Measurements from ENCODE around the gene NBPF4.

The NBPF4 gene

DNA sequence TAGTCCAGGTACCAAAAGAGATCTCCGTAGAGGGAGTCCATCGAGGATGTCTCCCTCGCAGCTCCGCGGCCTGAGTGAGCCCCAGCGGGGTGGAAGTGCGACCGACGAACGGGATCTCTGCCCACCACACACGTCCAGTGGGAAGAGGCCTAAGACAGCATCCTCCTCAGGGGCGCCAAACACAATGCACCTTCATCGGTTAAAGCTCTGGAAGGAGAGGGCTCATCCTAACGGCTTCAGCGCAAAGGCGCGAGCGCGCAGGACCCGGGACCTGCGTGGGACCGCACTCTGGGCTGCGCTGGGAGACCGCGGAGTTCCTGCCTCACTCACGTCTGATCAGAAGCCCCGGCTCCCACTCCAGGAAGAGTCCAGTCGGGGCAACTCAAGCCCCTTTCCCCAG is 51.3 kb downstream of the NBPF4 start:
- no peak overlapping the region for H3K4me3 ChIP-seq (ENCODE audit: low read depth, low read length)
- DNase-seq: no peak
- H3K9me3 ChIP-seq: no peaks in the 10 kb centered on the region
- peaks cover under 1% of the 10 kb centered on the region for H3K27me3 ChIP-seq
- no peaks in the 10 kb centered on the region for H3K4me1 ChIP-seq
- TF ChIP-seq CTCF (IDR thresholded peaks at IDR 0.05; ENCODE audit: low read depth, low read length): no peak
- no peaks in the 10 kb centered on the region for H3K36me3 ChIP-seq

DNA sequence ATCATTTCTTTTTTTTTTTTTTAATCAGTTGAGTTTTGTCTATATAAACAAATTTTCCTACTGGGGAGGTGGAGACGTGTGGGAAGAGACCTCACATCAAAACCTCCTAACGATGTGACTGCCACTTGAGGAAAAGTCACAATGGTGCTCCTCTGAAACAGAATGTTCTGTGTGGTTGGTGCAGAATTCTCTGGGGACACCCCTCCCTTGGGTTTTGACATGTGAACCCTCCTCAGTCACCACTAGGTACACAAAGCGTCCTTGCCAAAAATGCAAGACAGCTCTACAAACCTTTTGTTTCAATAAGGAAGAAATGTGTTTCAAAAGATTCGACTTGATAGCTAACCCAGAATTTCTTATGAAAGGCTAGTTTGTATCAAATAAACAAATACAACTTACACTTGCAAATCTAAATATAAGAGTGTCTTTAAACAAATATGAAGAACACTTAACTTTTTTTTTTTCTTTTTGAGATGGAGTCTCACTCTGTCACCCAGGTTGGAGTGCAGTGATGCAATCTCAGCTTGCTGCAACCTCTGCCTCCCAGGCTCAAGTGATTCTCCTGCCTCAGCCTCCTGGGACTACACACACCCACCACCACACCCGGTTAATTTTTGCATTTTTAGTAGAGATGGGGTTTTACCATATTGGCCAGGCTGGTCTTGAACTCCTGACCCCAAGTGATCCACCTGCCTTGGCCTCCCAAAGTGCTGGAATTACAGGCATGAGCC is 53.0 kb downstream of the NBPF4 start:
- H3K9me3 ChIP-seq: no peaks in the 10 kb centered on the region

DNA sequence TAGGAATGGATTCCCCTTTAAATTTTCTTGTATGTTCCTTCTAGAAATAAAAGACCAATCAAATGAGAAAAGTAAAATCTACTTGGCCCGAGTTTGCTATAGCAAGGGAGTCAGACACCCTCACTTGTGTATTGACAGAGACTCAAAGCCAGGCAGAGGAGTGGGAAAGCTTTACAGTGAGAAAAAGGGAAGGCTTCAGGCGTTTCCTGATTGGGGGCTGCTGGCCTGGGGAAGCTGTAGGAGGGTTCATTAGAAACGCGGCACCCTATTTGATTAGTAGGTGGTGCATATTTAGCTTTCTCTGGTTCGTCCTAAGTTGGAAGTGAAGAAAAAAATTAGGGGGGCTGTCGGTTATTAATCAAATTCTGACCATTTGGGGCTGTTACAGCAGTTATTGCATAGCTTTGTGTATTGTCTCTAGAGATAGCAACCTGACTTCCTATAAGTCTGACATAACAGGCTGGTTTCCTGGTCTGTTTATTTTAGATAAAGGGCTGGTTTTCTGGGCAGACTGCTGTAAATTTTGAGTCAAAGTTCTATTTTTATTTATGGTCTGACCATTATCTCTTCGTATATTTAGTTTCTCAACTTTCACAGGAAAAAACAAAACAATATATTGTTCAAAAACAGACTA is 53.8 kb downstream of the NBPF4 start:
- no peaks in the 10 kb centered on the region for H3K27me3 ChIP-seq
- no peak overlapping the region for H3K4me3 ChIP-seq (ENCODE audit: low read depth, low read length)
- no peaks in the 10 kb centered on the region for H3K9me3 ChIP-seq
- no peak for DNase-seq
- no peaks in the 10 kb centered on the region for H3K4me1 ChIP-seq
- no peak for TF ChIP-seq CTCF (IDR thresholded peaks at IDR 0.05; ENCODE audit: low read depth, low read length)
- H3K36me3 ChIP-seq: no peaks in the 10 kb centered on the region

More for the DNA sequence above, 53.0 kb downstream of the NBPF4 start:
- DNase-seq: no peak
- Histone ChIP-seq H3K36me3 (no peaks in the 10 kb centered on the region), H3K4me3 (ENCODE audit: low read depth, low read length) (no peak overlapping the region), H3K4me1 (no peaks in the 10 kb centered on the region), H3K27me3 (no peaks in the 10 kb centered on the region)
- TF ChIP-seq CTCF (IDR thresholded peaks at IDR 0.05; ENCODE audit: low read depth, low read length): no peak

GRCh38 chr1:108188801-108189200 is 55.1 kb downstream of the NBPF4 start:
- no peak for TF ChIP-seq CTCF (IDR thresholded peaks at IDR 0.05; ENCODE audit: low read depth, low read length)
- no peaks in the 10 kb centered on the region for H3K36me3 ChIP-seq
- DNase-seq: no peak
- H3K4me3 ChIP-seq (ENCODE audit: low read depth, low read length): no peak overlapping the region
- no peaks in the 10 kb centered on the region for H3K27me3 ChIP-seq
- no peaks in the 10 kb centered on the region for H3K4me1 ChIP-seq
- H3K9me3 ChIP-seq: no peaks in the 10 kb centered on the region

DNA sequence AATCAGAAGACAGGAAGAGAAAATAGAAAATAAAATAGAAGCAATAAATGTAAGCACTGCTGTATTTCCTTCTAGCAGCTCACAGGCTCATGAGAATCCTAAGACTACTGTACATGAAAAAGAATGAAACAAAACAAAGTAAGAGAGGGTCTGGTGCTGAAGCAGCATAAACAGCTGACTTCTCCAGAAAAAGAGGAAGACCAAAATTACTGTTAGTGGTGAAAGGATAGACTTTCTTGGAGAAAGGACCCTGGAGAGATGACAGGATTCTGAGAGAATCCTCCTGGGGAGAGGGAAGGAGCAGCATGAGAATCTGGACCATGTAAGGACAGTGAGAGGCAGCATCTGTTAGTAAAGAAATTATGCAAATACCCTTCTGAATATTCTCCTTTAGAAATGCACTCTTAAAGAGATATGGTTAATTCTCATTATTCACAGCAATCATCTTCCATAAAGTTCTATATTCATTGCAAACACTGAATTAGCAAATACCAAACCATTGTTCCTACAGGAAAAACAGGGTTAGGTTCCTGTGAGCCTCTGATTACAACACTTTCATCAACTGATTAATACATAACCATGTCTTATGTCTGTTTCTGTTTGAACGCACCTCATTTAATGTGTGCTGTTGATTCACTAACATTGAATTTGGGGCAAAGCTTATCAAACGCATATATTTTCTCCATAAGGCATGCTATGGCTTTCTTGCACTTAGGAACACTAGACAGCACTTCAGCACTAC is 60.7 kb downstream of the NBPF4 start:
- DNase-seq: no peak
- H3K9me3 ChIP-seq: no peaks in the 10 kb centered on the region
- no peaks in the 10 kb centered on the region for H3K27me3 ChIP-seq
- TF ChIP-seq CTCF (IDR thresholded peaks at IDR 0.05; ENCODE audit: low read depth, low read length): no peak
- H3K4me1 ChIP-seq: no peaks in the 10 kb centered on the region
- H3K4me3 ChIP-seq (ENCODE audit: low read depth, low read length): no peak overlapping the region
- no peaks in the 10 kb centered on the region for H3K36me3 ChIP-seq
